ENCODE data around the gene CMIP. TPM values are rescaled to one million over a fixed set of nuclear protein-coding genes. Genes with fewer than 3 reads are reported as not detected.

CMIP gene
- total and polyA plus RNA-seq, 10 of the 15 experiments (the other 5 are each of a cell fraction or from before 2014, with no cell fraction given), result 1.2 to 43.2 (median 4.4) TPM

- TF ChIP-seq ZNF592 (IDR thresholded peaks at IDR 0.05) (no peak), CTCF (IDR thresholded peaks at IDR 0.05 in 2 of 3, conservative IDR thresholded peaks at IDR 0.05 in 1 of 3; ENCODE audit: control insufficient read depth in 2 of 3, extremely low read depth in 1 of 3, insufficient read depth in 1 of 3, low read depth in 3 of 3, low read length in 3 of 3) (peak; percentile 75 to 76 (median 75)), ZNF217 (IDR thresholded peaks at IDR 0.05) (no peak), PAX5 (IDR thresholded peaks at IDR 0.05; ENCODE audit: borderline replicate concordance, low read depth, low read length) (no peak)
Measured at GRCh38 chr16:81696961-81697615, 252.5 kb downstream of the CMIP start (continued).

Measured in GM12878 (cell line).